ENCODE data around the gene ATAD3A.
"Not testable (repeated sequence)": the region's sequence is repeated elsewhere in the genome, so short reads cannot be mapped to it uniquely, and the experiment has no call there.

GRCh38 chr1:1523226-1523625 is 11.3 kb downstream of the ATAD3A start:
- not testable (repeated sequence) for TF ChIP-seq CTCF, POLR2A (IDR thresholded peaks at IDR 0.05)

Data from uterus (tissue), 2 donors.